Measurements from ENCODE around the gene KLHL4. TPM values are rescaled to one million over a fixed set of nuclear protein-coding genes. Genes with fewer than 3 reads are reported as not detected.
"Not testable (repeated sequence)": the region's sequence is repeated elsewhere in the genome, so short reads cannot be mapped to it uniquely, and the experiment has no call there.

Gene KLHL4
- total RNA-seq, 1 donor: 0.86 TPM

DNA sequence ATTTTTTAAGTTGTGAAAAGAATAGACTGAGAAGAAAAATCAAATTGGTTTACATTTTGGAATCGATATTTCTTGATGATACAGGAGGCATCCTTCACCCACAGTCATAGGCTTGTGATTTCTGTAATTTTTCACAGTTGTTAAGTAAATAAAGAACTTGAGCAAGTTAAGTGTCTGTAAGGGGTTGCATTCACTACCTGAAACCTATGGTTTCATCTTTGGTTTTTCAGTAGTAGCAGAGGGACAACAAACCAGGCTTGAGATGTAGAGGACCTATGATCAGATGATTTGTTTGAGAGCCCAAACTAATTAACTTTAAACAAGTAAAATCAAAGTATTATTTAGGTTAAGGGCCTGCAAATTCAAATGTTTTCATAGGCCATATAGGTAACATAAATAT, 175.6 kb downstream of the KLHL4 start:
- DNase-seq (ENCODE audit: low read depth): no peak
- H3K4me3 ChIP-seq (ENCODE audit: low read depth, low read length): no peak overlapping the region
- TF ChIP-seq, protein P1, sequence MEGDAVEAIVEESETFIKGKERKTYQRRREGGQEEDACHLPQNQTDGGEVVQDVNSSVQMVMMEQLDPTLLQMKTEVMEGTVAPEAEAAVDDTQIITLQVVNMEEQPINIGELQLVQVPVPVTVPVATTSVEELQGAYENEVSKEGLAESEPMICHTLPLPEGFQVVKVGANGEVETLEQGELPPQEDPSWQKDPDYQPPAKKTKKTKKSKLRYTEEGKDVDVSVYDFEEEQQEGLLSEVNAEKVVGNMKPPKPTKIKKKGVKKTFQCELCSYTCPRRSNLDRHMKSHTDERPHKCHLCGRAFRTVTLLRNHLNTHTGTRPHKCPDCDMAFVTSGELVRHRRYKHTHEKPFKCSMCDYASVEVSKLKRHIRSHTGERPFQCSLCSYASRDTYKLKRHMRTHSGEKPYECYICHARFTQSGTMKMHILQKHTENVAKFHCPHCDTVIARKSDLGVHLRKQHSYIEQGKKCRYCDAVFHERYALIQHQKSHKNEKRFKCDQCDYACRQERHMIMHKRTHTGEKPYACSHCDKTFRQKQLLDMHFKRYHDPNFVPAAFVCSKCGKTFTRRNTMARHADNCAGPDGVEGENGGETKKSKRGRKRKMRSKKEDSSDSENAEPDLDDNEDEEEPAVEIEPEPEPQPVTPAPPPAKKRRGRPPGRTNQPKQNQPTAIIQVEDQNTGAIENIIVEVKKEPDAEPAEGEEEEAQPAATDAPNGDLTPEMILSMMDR (IDR thresholded peaks at IDR 0.05; ENCODE audit: insufficient read depth, low read depth, low read length): no peak

DNA sequence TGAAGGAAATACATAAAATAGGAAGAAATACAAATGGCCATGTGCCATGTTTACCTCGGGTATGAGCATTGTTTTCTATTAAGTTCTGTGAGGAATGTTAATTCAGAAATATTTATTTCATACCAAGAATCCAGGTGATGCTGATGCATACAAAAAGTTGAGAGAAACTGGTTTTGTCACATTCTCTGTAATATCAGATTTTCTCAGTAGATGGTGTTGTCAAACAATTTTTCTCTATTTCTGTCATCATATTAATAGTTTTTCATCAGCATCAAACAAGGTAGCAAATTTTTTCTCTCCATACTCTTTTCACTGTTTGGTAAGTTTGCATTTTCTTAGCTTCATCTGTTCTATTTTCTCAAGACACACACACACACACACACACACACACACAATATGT, 179.8 kb downstream of the KLHL4 start:
- TF ChIP-seq, protein P1 (IDR thresholded peaks at IDR 0.05; ENCODE audit: insufficient read depth, low read depth, low read length): no peak
- no peak for DNase-seq (ENCODE audit: low read depth)
- H3K4me3 ChIP-seq (ENCODE audit: low read depth, low read length): no peak overlapping the region

DNA sequence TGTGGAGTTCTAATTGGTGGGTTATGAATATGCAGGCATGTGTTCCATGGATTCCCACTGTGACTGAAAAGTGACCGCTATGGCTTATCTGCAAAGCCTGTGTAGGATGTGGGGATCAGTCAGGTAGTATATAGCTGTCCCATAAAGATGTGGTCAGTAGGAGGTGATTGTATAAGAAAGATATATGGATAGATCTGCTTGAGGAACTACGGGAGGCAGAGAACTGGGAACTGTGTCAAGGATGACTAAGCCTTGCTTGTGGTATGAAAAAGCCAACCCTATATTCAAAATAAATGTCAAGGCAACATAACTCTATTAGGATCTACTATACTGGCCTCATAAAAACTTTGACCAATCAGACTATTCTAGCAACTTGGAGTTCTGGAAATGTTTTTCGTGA, 185.2 kb downstream of the KLHL4 start:
- TF ChIP-seq, protein P1 (IDR thresholded peaks at IDR 0.05; ENCODE audit: insufficient read depth, low read depth, low read length): no peak
- H3K4me3 ChIP-seq (ENCODE audit: low read depth, low read length): no peak overlapping the region
- no peak for DNase-seq (ENCODE audit: low read depth)

DNA sequence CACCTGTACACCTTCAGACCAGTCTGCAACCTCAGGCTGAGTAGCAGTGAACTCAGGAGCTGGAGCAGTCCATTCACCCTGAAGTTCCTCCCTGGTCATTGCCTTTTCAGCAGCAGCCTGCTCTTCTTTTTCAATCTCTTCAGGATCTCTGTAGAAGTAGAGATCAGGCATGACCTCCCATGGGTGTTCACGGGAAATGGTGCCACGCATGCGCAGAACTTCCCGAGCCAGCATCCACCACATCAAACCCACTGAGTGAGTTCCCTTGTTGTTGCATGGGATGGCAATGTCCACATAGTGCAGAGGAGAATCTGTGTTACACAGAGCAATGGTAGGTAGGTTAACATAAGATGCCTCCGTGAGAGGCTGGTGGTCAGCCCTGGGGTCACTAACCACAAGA, 185.9 kb downstream of the KLHL4 start:
- not testable (repeated sequence) for H3K4me3 ChIP-seq (ENCODE audit: low read depth, low read length)

DNA sequence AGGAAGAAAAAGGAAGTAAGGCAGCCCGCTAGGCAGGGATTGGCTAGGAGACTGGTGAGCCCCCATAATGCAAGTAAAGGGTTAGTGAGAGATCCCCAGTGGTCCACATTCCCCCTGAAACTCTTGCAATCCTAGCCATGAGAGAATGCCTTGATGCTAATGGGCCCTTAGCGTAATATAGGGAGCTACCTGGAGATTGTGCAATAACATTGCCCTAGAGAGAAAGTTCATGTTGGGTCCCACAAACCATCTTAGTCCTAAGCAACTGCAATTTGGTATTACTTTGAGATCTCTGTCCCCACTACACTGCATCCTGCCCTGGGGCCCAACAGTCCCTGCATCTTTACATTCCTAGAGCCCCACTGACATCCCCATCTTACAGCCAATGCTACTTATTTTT, 188.5 kb downstream of the KLHL4 start:
- DNase-seq (ENCODE audit: low read depth): no peak
- no peak overlapping the region for H3K4me3 ChIP-seq (ENCODE audit: low read depth, low read length)
- TF ChIP-seq, protein P1 (IDR thresholded peaks at IDR 0.05; ENCODE audit: insufficient read depth, low read depth, low read length): no peak

More for the DNA sequence above, 185.9 kb downstream of the KLHL4 start:
- DNase-seq (ENCODE audit: low read depth): not testable (repeated sequence)

DNA sequence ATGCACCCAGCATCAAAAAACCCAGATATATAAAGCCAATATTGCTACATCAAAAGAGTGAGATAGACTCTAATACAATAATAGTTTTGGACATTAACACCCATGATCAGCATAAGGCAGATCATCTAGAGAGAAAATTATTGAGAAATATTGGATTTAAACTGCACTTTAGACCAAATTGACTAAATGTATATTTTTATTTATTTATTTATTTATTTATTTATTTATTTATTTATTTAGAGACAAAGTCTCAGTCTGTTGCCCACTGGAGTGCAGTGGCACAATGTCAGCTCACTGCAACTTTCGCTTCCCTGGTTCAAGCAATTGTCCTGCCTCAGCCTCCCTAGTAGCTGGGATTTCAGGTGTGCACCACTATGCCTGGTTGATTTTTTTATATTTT, 193.0 kb downstream of the KLHL4 start:
- no peak overlapping the region for H3K4me3 ChIP-seq (ENCODE audit: low read depth, low read length)

More for the DNA sequence above, 193.0 kb downstream of the KLHL4 start:
- TF ChIP-seq, protein P1 (IDR thresholded peaks at IDR 0.05; ENCODE audit: insufficient read depth, low read depth, low read length): no peak
- DNase-seq (ENCODE audit: low read depth): no peak

Measured in fibroblast of villous mesenchyme (primary cell).